Adrenal gland (tissue), 5 donors: ENCODE data around the gene TBC1D26.

Experiments
- CTCF ChIP-seq, 6 experiments: fragments of 450-650 bp in 4 of 6; fragments of 200-600 bp in 2 of 6; sonication (generic) in 1 of 6; IDR thresholded peaks; 1 replicate in 5 of 6; 2 replicates in 1 of 6; pipeline versions ENCODE4 v1.5.1 to v1.8.0; 2016 to 2021; ENCODE audit warnings: antibody characterized with exemption in 6 of 6, mild to moderate bottlenecking in 2 of 6, moderate library complexity in 1 of 6
- POLR2A ChIP-seq, 2 donors: fragments of 450-650 bp; IDR thresholded peaks; one replicate each; pipeline ENCODE4 v1.6.1; 2017; ENCODE audit warnings: antibody characterized with exemption in 2 of 2, mild to moderate bottlenecking in 2 of 2, moderate library complexity in 1 of 2
- donor health status: DM: no; HTN: no; CAD: no.

GRCh38 chr17:15742921-15743320 is 10.8 kb downstream of the TBC1D26 start:
- TF ChIP-seq CTCF (IDR thresholded peaks at IDR 0.05) (no peak), POLR2A (IDR thresholded peaks at IDR 0.05) (no peak)
